Endothelial cell (in vitro differentiated cells): ENCODE measurements around the gene IQGAP2. TPM values are rescaled to one million over a fixed set of nuclear protein-coding genes. Genes with fewer than 3 reads are reported as not detected.

Experiments used
- DNase-seq: peaks from one replicate; pipeline ENCODE4 v3.0.0; 2021; ENCODE audit warnings: low spot score
- H3K27ac Mint-ChIP-seq: one replicate; pipeline ENCODE4 v1.8.0; 2021; ENCODE audit warnings: mixed read lengths, inconsistent platforms; ENCODE audit not compliant: unreplicated experiment
- H3K27me3 Mint-ChIP-seq: one replicate; pipeline ENCODE4 v1.8.0; 2021; ENCODE audit warnings: mild to moderate bottlenecking, moderate library complexity, mixed read lengths, inconsistent platforms; ENCODE audit not compliant: unreplicated experiment
- H3K36me3 Mint-ChIP-seq: one replicate; pipeline ENCODE4 v1.8.0; 2021; ENCODE audit warnings: mild to moderate bottlenecking, low read depth, mixed read lengths, inconsistent platforms; ENCODE audit not compliant: unreplicated experiment
- H3K4me1 Mint-ChIP-seq: one replicate; pipeline ENCODE4 v1.8.0; 2021; ENCODE audit warnings: mild to moderate bottlenecking, mixed read lengths, inconsistent platforms; ENCODE audit not compliant: unreplicated experiment
- H3K4me3 Mint-ChIP-seq: one replicate; pipeline ENCODE4 v1.8.0; 2021; ENCODE audit warnings: mild to moderate bottlenecking, mixed read lengths, inconsistent platforms; ENCODE audit not compliant: unreplicated experiment
- H3K9me3 Mint-ChIP-seq: one replicate; pipeline ENCODE4 v1.8.0; 2021; ENCODE audit warnings: mixed read lengths, inconsistent platforms; ENCODE audit not compliant: unreplicated experiment
- total RNA-seq: library from RNA; stranded (reverse); fragmentation: NEBNext Ultra II Directional; extraction: Animal tissue kit (Norgen Biotek cat#: 25700); gene quantifications from one replicate; pipeline ENCODE4 v1.2.1, GENCODE V29; 2021; ENCODE audit not compliant: unreplicated experiment
- TF ChIP-seq, protein P1 (sequence below): fragments of 200-600 bp; sonication (generic); IDR thresholded peaks from one replicate; pipeline ENCODE4 v1.5.0; 2021; ENCODE audit warnings: antibody characterized with exemption; ENCODE audit not compliant: unreplicated experiment

IQGAP2 gene
- total RNA-seq, 1 donor from 2014 or later = 43.4 TPM

DNA sequence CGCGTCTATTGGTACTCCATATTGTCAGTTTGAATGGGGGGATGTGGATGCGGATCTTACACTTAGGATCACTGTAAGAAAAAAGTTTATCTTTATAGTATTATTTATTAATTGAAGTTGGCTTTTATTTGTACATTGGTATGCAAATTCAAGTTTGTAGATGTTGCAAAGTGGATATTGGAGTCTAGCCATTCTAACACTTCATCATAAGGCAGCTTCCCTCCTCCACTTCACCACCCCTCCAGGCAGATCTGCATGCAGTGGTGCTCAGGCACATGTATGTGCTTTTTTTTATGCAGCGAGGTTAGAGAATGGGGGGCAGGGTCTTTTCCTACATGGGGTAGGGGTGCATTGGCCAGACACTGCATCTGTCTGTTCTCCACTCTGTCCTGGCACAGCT, 84.3 kb downstream of the IQGAP2 start:
- Mint-ChIP-seq H3K27me3 (peaks cover 1% of the 10 kb centered on the region), H3K4me3 (no peak overlapping the region), H3K9me3 (no peaks in the 10 kb centered on the region), H3K27ac (no peak overlapping the region), H3K36me3 (no peaks in the 10 kb centered on the region), H3K4me1 (peaks cover 31% of the 10 kb centered on the region)
- DNase-seq = no peak
- TF ChIP-seq, protein P1, sequence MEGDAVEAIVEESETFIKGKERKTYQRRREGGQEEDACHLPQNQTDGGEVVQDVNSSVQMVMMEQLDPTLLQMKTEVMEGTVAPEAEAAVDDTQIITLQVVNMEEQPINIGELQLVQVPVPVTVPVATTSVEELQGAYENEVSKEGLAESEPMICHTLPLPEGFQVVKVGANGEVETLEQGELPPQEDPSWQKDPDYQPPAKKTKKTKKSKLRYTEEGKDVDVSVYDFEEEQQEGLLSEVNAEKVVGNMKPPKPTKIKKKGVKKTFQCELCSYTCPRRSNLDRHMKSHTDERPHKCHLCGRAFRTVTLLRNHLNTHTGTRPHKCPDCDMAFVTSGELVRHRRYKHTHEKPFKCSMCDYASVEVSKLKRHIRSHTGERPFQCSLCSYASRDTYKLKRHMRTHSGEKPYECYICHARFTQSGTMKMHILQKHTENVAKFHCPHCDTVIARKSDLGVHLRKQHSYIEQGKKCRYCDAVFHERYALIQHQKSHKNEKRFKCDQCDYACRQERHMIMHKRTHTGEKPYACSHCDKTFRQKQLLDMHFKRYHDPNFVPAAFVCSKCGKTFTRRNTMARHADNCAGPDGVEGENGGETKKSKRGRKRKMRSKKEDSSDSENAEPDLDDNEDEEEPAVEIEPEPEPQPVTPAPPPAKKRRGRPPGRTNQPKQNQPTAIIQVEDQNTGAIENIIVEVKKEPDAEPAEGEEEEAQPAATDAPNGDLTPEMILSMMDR = no peak

- peaks cover 33% of the 10 kb centered on the region for H3K4me1 Mint-ChIP-seq
- TF ChIP-seq, protein P1 = no peak
- H3K36me3 Mint-ChIP-seq = no peaks in the 10 kb centered on the region
- H3K27ac Mint-ChIP-seq = no peak overlapping the region
- no peak for DNase-seq
- no peak overlapping the region for H3K4me3 Mint-ChIP-seq
- no peaks in the 10 kb centered on the region for H3K9me3 Mint-ChIP-seq
- peaks cover 1% of the 10 kb centered on the region for H3K27me3 Mint-ChIP-seq
Observed at GRCh38 chr5:76487821-76488220, 84.7 kb downstream of the IQGAP2 start.

GRCh38 chr5:76488969-76489368, 85.9 kb downstream of the IQGAP2 start:
- DNase-seq = no peak
- H3K36me3 Mint-ChIP-seq = no peaks in the 10 kb centered on the region
- TF ChIP-seq, protein P1 = no peak
- peaks cover 24% of the 10 kb centered on the region for H3K4me1 Mint-ChIP-seq
- no peak overlapping the region for H3K27ac Mint-ChIP-seq
- H3K9me3 Mint-ChIP-seq = no peaks in the 10 kb centered on the region
- H3K4me3 Mint-ChIP-seq = no peak overlapping the region
- H3K27me3 Mint-ChIP-seq = peaks cover 1% of the 10 kb centered on the region

DNA sequence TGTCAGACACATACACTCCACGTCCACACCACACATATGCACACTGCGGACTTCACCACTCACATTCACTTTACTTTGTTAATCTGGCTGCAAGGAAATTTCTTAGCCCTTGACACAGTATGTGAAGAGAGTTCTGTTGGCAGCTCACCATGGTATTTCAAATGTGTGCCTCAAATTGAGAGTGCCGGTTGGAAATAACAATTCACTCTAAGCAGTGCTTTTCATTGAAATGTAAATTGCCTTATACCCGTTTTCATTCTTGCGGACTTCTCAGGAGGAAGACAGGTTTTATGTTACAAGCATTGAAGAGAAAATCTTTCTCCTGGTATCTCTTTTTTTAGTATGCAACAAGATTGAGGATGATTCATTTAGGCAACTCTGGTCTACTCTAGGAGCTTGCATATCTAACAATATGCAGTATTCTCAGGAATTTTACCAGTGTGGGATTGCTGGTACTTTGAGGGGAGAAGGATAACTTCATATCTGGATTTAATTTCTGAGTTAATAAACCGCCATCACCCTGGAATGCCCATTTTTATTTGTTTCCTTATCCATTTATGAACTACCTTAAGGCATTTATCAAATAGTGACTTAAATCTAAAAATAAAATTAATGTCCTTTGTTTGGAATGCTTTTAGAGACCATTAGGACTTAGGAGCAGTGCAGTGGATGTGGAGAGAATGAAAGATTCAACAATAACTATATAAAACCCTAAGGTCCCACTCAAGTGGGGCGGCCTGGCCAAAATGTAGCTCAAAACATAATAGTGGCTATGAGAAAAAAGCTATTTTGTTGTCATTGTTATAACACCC, 87.0 kb downstream of the IQGAP2 start:
- H3K9me3 Mint-ChIP-seq = no peaks in the 10 kb centered on the region
- H3K36me3 Mint-ChIP-seq = no peaks in the 10 kb centered on the region
- TF ChIP-seq, protein P1 = no peak
- DNase-seq = no peak
- peaks cover 20% of the 10 kb centered on the region for H3K4me1 Mint-ChIP-seq
- H3K4me3 Mint-ChIP-seq = no peak overlapping the region
- H3K27me3 Mint-ChIP-seq = peaks cover 1% of the 10 kb centered on the region
- no peak overlapping the region for H3K27ac Mint-ChIP-seq

DNA sequence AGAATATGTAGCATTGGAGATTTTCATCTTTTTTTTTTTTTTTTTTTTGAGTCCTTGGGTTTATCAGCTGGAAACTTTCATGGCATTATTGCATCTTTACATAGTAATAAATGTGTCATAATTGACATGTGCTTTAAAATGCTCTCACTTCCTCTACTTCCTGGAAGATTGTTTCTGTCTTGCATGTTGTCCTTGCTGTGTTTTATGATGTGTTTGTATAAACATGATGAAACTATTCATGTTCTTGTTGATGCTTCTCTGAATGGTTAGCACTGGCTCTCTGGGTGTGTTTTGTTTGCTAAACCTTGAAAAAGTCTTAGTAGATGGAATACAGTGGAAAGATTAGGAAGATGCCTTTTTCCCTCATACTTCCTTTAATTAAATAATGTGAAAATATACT, 87.9 kb downstream of the IQGAP2 start:
- no peaks in the 10 kb centered on the region for H3K9me3 Mint-ChIP-seq
- TF ChIP-seq, protein P1 = no peak
- H3K4me1 Mint-ChIP-seq = peaks cover 22% of the 10 kb centered on the region
- DNase-seq = no peak
- H3K4me3 Mint-ChIP-seq = no peak overlapping the region
- H3K36me3 Mint-ChIP-seq = no peaks in the 10 kb centered on the region
- no peak overlapping the region for H3K27ac Mint-ChIP-seq
- H3K27me3 Mint-ChIP-seq = peaks cover 1% of the 10 kb centered on the region
